HEK293 (cell line): ENCODE results near the gene HUNK.

Experiments used
- MEIS1 ChIP-seq: sonication (generic); formaldehyde crosslinking; IDR thresholded peaks from 2 replicates; pipeline ENCODE4 v1.8.1; 2022; ENCODE audit warnings: missing genetic modification reagents, mild to moderate bottlenecking, borderline replicate concordance
- SP3 ChIP-seq: fragments of 450-650 bp; formaldehyde crosslinking; IDR thresholded peaks from 2 replicates; pipeline ENCODE4 v1.5.1; 2016; ENCODE audit warnings: missing biosample characterization, missing genetic modification characterization
- ZNF133 ChIP-seq: fragments of 450-650 bp; formaldehyde crosslinking; IDR thresholded peaks from 2 replicates; pipeline ENCODE4 v1.5.1; 2016; ENCODE audit warnings: missing biosample characterization, missing genetic modification characterization
- ZNF16 ChIP-seq: fragments of 450-650 bp; formaldehyde crosslinking; IDR thresholded peaks from 2 replicates; pipeline ENCODE4 v1.5.1; 2016; ENCODE audit warnings: low read depth, missing biosample characterization, missing genetic modification characterization
- ZNF274 ChIP-seq, 2 experiments: fragments of 200-500 bp in 1 of 2; fragments of 450-650 bp in 1 of 2; sonication (Bioruptor generic) in 1 of 2; formaldehyde crosslinking in 1 of 2; IDR thresholded peaks; 2 replicates each; pipeline versions ENCODE4 v1.5.1 to v1.6.1; 2014 to 2016; ENCODE audit warnings: borderline replicate concordance in 1 of 2, inconsistent platforms in 1 of 2, low read length in 1 of 2, missing biosample characterization in 1 of 2, missing genetic modification characterization in 1 of 2
- ZNF335 ChIP-seq: fragments of 450-650 bp; formaldehyde crosslinking; conservative IDR thresholded peaks from 2 replicates; pipeline ENCODE4 v1.5.1; 2016; ENCODE audit warnings: missing biosample characterization, missing genetic modification characterization
- ZNF558 ChIP-seq: fragments of 450-650 bp; formaldehyde crosslinking; IDR thresholded peaks from 2 replicates; pipeline ENCODE4 v1.5.1; 2016; ENCODE audit warnings: missing biosample characterization, missing genetic modification characterization
- TF ChIP-seq, protein P1 (sequence below): fragments of 450-650 bp; formaldehyde crosslinking; IDR thresholded peaks from 2 replicates; pipeline ENCODE4 v1.5.1; 2016; ENCODE audit warnings: missing biosample characterization, missing genetic modification characterization
- TF ChIP-seq, protein P2 (sequence below): fragments of 450-650 bp; formaldehyde crosslinking; IDR thresholded peaks from 2 replicates; pipeline ENCODE4 v1.5.1; 2016; ENCODE audit warnings: missing biosample characterization, missing genetic modification characterization
- TF ChIP-seq, protein P3 (sequence below): fragments of 450-650 bp; formaldehyde crosslinking; IDR thresholded peaks from 2 replicates; pipeline ENCODE4 v1.5.1; 2016; ENCODE audit warnings: missing biosample characterization, missing genetic modification characterization
- TF ChIP-seq, protein P4 (sequence below): fragments of 450-650 bp; formaldehyde crosslinking; IDR thresholded peaks from 2 replicates; pipeline ENCODE4 v1.5.1; 2016; ENCODE audit warnings: missing biosample characterization, missing genetic modification characterization

DNA sequence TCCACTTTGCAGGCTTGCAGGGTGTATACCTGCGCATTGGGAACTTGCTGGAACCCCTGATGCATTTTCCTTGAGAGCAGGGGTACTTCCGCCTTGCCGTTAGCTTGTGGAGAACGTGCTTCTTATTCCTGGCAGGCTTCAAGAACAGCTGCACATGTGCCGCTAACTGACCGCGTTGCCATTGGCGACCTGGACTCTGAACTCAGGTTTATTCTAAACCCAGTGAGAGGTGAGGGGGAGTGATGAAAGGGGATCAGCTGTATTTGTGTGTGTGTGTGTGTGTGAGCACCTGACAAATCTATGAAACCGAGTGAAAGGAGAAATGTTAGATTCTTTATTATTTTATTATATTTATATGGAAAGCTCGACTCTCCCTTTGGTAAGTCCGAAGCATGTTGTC is 128.6 kb downstream of the HUNK start:
- TF ChIP-seq, protein P1, sequence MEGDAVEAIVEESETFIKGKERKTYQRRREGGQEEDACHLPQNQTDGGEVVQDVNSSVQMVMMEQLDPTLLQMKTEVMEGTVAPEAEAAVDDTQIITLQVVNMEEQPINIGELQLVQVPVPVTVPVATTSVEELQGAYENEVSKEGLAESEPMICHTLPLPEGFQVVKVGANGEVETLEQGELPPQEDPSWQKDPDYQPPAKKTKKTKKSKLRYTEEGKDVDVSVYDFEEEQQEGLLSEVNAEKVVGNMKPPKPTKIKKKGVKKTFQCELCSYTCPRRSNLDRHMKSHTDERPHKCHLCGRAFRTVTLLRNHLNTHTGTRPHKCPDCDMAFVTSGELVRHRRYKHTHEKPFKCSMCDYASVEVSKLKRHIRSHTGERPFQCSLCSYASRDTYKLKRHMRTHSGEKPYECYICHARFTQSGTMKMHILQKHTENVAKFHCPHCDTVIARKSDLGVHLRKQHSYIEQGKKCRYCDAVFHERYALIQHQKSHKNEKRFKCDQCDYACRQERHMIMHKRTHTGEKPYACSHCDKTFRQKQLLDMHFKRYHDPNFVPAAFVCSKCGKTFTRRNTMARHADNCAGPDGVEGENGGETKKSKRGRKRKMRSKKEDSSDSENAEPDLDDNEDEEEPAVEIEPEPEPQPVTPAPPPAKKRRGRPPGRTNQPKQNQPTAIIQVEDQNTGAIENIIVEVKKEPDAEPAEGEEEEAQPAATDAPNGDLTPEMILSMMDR, result no peak
- TF ChIP-seq, protein P2, sequence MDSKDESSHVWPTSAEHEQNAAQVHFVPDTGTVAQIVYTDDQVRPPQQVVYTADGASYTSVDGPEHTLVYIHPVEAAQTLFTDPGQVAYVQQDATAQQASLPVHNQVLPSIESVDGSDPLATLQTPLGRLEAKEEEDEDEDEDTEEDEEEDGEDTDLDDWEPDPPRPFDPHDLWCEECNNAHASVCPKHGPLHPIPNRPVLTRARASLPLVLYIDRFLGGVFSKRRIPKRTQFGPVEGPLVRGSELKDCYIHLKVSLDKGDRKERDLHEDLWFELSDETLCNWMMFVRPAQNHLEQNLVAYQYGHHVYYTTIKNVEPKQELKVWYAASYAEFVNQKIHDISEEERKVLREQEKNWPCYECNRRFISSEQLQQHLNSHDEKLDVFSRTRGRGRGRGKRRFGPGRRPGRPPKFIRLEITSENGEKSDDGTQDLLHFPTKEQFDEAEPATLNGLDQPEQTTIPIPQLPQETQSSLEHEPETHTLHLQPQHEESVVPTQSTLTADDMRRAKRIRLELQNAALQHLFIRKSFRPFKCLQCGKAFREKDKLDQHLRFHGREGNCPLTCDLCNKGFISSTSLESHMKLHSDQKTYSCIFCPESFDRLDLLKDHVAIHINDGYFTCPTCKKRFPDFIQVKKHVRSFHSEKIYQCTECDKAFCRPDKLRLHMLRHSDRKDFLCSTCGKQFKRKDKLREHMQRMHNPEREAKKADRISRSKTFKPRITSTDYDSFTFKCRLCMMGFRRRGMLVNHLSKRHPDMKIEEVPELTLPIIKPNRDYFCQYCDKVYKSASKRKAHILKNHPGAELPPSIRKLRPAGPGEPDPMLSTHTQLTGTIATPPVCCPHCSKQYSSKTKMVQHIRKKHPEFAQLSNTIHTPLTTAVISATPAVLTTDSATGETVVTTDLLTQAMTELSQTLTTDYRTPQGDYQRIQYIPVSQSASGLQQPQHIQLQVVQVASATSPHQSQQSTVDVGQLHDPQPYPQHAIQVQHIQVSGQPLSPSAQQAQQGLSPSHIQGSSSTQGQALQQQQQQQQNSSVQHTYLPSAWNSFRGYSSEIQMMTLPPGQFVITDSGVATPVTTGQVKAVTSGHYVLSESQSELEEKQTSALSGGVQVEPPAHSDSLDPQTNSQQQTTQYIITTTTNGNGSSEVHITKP, result no peak
- TF ChIP-seq ZNF335 (no peak), ZNF558 (tag by site-specific recombination) (no peak), ZNF274 (IDR thresholded peaks at IDR 0.05; ENCODE audit: low read length) (no peak), ZNF274 (tag by site-specific recombination; IDR thresholded peaks at IDR 0.05; ENCODE audit: borderline replicate concordance) (no peak), ZNF16 (no peak), SP3 (tag by site-specific recombination) (no peak), ZNF133 (no peak), MEIS1 (CRISPR knock-in tag) (no peak)
- TF ChIP-seq, protein P3, sequence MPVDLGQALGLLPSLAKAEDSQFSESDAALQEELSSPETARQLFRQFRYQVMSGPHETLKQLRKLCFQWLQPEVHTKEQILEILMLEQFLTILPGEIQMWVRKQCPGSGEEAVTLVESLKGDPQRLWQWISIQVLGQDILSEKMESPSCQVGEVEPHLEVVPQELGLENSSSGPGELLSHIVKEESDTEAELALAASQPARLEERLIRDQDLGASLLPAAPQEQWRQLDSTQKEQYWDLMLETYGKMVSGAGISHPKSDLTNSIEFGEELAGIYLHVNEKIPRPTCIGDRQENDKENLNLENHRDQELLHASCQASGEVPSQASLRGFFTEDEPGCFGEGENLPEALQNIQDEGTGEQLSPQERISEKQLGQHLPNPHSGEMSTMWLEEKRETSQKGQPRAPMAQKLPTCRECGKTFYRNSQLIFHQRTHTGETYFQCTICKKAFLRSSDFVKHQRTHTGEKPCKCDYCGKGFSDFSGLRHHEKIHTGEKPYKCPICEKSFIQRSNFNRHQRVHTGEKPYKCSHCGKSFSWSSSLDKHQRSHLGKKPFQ, result no peak
- TF ChIP-seq, protein P4, sequence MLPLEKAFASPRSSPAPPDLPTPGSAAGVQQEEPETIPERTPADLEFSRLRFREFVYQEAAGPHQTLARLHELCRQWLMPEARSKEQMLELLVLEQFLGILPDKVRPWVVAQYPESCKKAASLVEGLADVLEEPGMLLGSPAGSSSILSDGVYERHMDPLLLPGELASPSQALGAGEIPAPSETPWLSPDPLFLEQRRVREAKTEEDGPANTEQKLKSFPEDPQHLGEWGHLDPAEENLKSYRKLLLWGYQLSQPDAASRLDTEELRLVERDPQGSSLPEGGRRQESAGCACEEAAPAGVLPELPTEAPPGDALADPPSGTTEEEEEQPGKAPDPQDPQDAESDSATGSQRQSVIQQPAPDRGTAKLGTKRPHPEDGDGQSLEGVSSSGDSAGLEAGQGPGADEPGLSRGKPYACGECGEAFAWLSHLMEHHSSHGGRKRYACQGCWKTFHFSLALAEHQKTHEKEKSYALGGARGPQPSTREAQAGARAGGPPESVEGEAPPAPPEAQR, result no peak
